ENCODE results near the gene LITAF. TPM values are rescaled to one million over a fixed set of nuclear protein-coding genes. Genes with fewer than 3 reads are reported as not detected.

Gene LITAF
- polyA plus RNA-seq, 1 donor (not counting 4 experiments of a cell fraction or from before 2014, with no cell fraction given) = 85.4 TPM

DNA sequence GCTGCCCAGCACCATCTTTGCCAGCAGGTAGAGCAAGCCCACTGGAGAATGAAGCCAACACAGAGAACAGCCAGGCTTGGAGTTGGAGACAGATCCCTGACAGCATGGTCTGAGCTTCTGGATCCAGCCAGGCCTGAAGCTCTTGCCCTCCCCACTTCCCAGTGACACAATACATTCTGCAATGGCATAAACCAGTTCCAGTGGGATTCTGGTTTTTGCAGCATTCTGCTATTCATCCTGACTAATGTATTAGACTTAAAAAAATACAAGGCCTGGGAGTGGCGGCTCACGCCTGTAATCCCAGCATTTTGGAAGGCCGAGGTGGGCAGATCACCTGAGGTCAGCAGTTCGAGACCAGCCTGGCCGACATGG is 40.6 kb upstream of the LITAF start:
- H3K27me3 ChIP-seq (ENCODE audit: control insufficient read depth, extremely low read depth, insufficient read depth, low read length) = no peaks in the 10 kb centered on the region
- H3K27ac ChIP-seq (ENCODE audit: control insufficient read depth, insufficient read depth, low read length) = peak overlapping the region; percentile 99
- DNase-seq (ENCODE audit: low read depth, low spot score) = no peak
- FAIRE-seq = no peak
- dilution Hi-C loops (cut with MboI; ENCODE audit: extremely low pct_ligation_motif_present, low sequenced_read_pairs) = no loop called here
- no peaks in the 10 kb centered on the region for H3K9me3 ChIP-seq (ENCODE audit: control insufficient read depth, low read depth, low read length)
- peak overlapping the region; percentile 22 for H3K9ac ChIP-seq (ENCODE audit: control insufficient read depth, extremely low read depth, insufficient read depth, low read length)
- H4K20me1 ChIP-seq (ENCODE audit: control insufficient read depth, extremely low read depth, insufficient read depth, low read length) = no peaks in the 10 kb centered on the region
- H2AFZ ChIP-seq (ENCODE audit: control insufficient read depth, low read length) = no peak overlapping the region
- H3K4me1 ChIP-seq (ENCODE audit: control insufficient read depth, extremely low read depth, insufficient read depth, low read length) = peaks cover 26% of the 10 kb centered on the region
- no peaks in the 10 kb centered on the region for H3K36me3 ChIP-seq (ENCODE audit: control insufficient read depth in 2 of 2, extremely low read depth in 1 of 2, insufficient read depth in 2 of 2, low read length in 2 of 2)
- H3K9me1 ChIP-seq (ENCODE audit: control insufficient read depth, extremely low read depth, insufficient read depth, low read length) = no peaks in the 10 kb centered on the region
- no peak overlapping the region for H3K4me3 ChIP-seq (ENCODE audit: control insufficient read depth in 2 of 3, extremely low read depth in 1 of 3, insufficient read depth in 2 of 3, low read depth in 1 of 3, low read length in 3 of 3)
- no peak overlapping the region for H3K4me2 ChIP-seq (ENCODE audit: control insufficient read depth, extremely low read depth, insufficient read depth, low read depth, low read length)
- TF ChIP-seq CTCF (optimal IDR thresholded peaks at IDR 0.05 in 1 of 3, IDR thresholded peaks at IDR 0.05 in 1 of 3, conservative IDR thresholded peaks at IDR 0.05 in 1 of 3; ENCODE audit: extremely low read depth in 1 of 3, insufficient read depth in 2 of 3, low read length in 3 of 3) (no peak), EZH2 (IDR thresholded peaks at IDR 0.05; ENCODE audit: low read length) (no peak)
- H3K79me2 ChIP-seq (ENCODE audit: control insufficient read depth, insufficient read depth, low read length) = no peaks in the 10 kb centered on the region

DNA sequence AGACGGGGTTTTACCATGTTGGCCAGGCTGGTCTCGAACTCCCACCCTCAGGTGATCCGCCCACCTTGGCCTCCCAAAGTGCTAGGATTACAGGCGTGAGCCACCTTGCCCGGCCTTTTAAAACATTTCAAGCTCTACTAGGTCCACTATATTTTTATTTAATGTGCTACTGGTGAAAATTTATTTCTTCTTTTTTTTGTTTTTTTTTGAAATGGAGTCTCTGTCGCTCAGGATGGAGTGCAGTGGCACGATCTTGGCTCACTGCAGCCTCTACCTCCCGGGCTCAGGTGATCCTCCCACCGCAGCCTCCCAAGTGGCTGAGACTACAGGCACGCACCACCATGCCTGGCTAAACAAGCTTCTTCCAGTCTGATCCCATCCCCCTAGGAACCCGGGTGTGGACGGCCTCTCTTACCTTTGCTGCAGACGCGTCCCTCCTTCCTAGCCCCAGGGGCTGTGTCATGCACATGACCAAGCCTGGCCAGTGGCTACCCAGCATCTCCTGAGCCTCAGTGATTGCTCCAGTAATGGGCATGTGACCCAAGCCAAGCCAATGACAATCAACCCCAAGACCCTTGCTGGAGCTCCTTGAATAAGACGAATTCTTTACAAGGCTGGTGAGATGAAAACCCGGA is 40.1 kb upstream of the LITAF start:
- no peaks in the 10 kb centered on the region for H4K20me1 ChIP-seq (ENCODE audit: control insufficient read depth, extremely low read depth, insufficient read depth, low read length)
- peak overlapping the region; percentile 99 for H3K27ac ChIP-seq (ENCODE audit: control insufficient read depth, insufficient read depth, low read length)
- no peak overlapping the region for H2AFZ ChIP-seq (ENCODE audit: control insufficient read depth, low read length)
- H3K4me2 ChIP-seq (ENCODE audit: control insufficient read depth, extremely low read depth, insufficient read depth, low read depth, low read length) = no peak overlapping the region
- dilution Hi-C loops (cut with MboI; ENCODE audit: extremely low pct_ligation_motif_present, low sequenced_read_pairs) = no loop called here
- TF ChIP-seq CTCF (optimal IDR thresholded peaks at IDR 0.05 in 1 of 3, IDR thresholded peaks at IDR 0.05 in 1 of 3, conservative IDR thresholded peaks at IDR 0.05 in 1 of 3; ENCODE audit: extremely low read depth in 1 of 3, insufficient read depth in 2 of 3, low read length in 3 of 3) = no peak
- TF ChIP-seq EZH2 (IDR thresholded peaks at IDR 0.05; ENCODE audit: low read length) = no peak
- H3K9me3 ChIP-seq (ENCODE audit: control insufficient read depth, low read depth, low read length) = no peaks in the 10 kb centered on the region
- H3K9me1 ChIP-seq (ENCODE audit: control insufficient read depth, extremely low read depth, insufficient read depth, low read length) = no peaks in the 10 kb centered on the region
- no peaks in the 10 kb centered on the region for H3K27me3 ChIP-seq (ENCODE audit: control insufficient read depth, extremely low read depth, insufficient read depth, low read length)
- FAIRE-seq = no peak
- H3K4me1 ChIP-seq (ENCODE audit: control insufficient read depth, extremely low read depth, insufficient read depth, low read length) = peaks cover 26% of the 10 kb centered on the region
- no peak for DNase-seq (ENCODE audit: low read depth, low spot score)
- no peaks in the 10 kb centered on the region for H3K79me2 ChIP-seq (ENCODE audit: control insufficient read depth, insufficient read depth, low read length)
- no peak overlapping the region for H3K9ac ChIP-seq (ENCODE audit: control insufficient read depth, extremely low read depth, insufficient read depth, low read length)
- no peaks in the 10 kb centered on the region for H3K36me3 ChIP-seq (ENCODE audit: control insufficient read depth in 2 of 2, extremely low read depth in 1 of 2, insufficient read depth in 2 of 2, low read length in 2 of 2)
- no peak overlapping the region for H3K4me3 ChIP-seq (ENCODE audit: control insufficient read depth in 2 of 3, extremely low read depth in 1 of 3, insufficient read depth in 2 of 3, low read depth in 1 of 3, low read length in 3 of 3)

Measured in keratinocyte (primary cell).